SKM-1 treated with dmso at 0.1 percent for 144 hours (cell line): ENCODE results near the gene ADGRF1.
A peak's percentile ranks its signal among the peaks of the same experiment; 100 is the strongest.

Experiments used
- DNase-seq: peaks from one replicate; lab custom pipeline; 2025; ENCODE audit not compliant: unreplicated experiment; lab: John Stamatoyannopoulos, UW

Gene ADGRF1

GRCh38 chr6:46985943-46986342 is 56.2 kb downstream of the ADGRF1 start:
- DNase-seq, result no peak

GRCh38 chr6:46983007-46983411 is 59.1 kb downstream of the ADGRF1 start:
- no peak for DNase-seq

- DNase-seq, result no peak
Observed at GRCh38 chr6:46979206-46979605, 62.9 kb downstream of the ADGRF1 start.

- no peak for DNase-seq
Observed at GRCh38 chr6:46974786-46975185, 67.3 kb downstream of the ADGRF1 start.

- no peak for DNase-seq
Observed at GRCh38 chr6:46973029-46973428, 69.1 kb downstream of the ADGRF1 start.

GRCh38 chr6:46972531-46972930 is 69.6 kb downstream of the ADGRF1 start:
- peak; percentile 17 for DNase-seq

- DNase-seq, result no peak
Observed at GRCh38 chr6:46969206-46969605, 72.9 kb downstream of the ADGRF1 start.

- no peak for DNase-seq
Observed at GRCh38 chr6:46967826-46968349, 74.2 kb downstream of the ADGRF1 start.

GRCh38 chr6:46964716-46965519 is 77.2 kb downstream of the ADGRF1 start:
- no peak for DNase-seq

GRCh38 chr6:46963626-46964025 is 78.5 kb downstream of the ADGRF1 start:
- DNase-seq, result no peak

GRCh38 chr6:46963039-46963438 is 79.1 kb downstream of the ADGRF1 start:
- DNase-seq, result no peak

GRCh38 chr6:46961711-46962110 is 80.4 kb downstream of the ADGRF1 start:
- DNase-seq, result no peak

- peak; percentile 68 for DNase-seq
Observed at GRCh38 chr6:46961232-46961631, 80.9 kb downstream of the ADGRF1 start.

GRCh38 chr6:46959419-46959818 is 82.7 kb downstream of the ADGRF1 start:
- no peak for DNase-seq

GRCh38 chr6:46956409-46956808 is 85.7 kb downstream of the ADGRF1 start:
- no peak for DNase-seq

- no peak for DNase-seq
Observed at GRCh38 chr6:46954837-46955451, 87.2 kb downstream of the ADGRF1 start.

- DNase-seq, result no peak
Observed at GRCh38 chr6:46953921-46954320, 88.2 kb downstream of the ADGRF1 start.

GRCh38 chr6:46949632-46950280 is 92.4 kb downstream of the ADGRF1 start:
- DNase-seq, result no peak

- DNase-seq, result no peak
Observed at GRCh38 chr6:46948699-46949098, 93.4 kb downstream of the ADGRF1 start.
